ENCODE results near the gene NRDE2. TPM values are rescaled to one million over a fixed set of nuclear protein-coding genes. Genes with fewer than 3 reads are reported as not detected.

NRDE2 gene
- total RNA-seq (6.8 and 13.1 TPM in 2 replicates), polyA plus RNA-seq (7.9 and 8.7 TPM in 2 replicates)

GRCh38 chr14:90331497-90332270 is at the start of gene NRDE2:
TSS of gene NRDE2 (minus strand) at chr14:90331941. CDS start at chr14:90331904, 37 bp downstream.
- Histone ChIP-seq H3K4me3 (peak within 1 kb of the TSS; percentile 44), H3K27ac (peak within 1 kb of the TSS; percentile 55), H3K4me1 (ENCODE audit: low read depth) (no peaks in the 10 kb centered on the region), H3K36me3 (no peaks in the 10 kb centered on the region), H3K9me3 (ENCODE audit: low read depth) (no peaks in the 10 kb centered on the region), H3K27me3 (peaks cover 26% of the 10 kb centered on the region)
- no peak for TF ChIP-seq CTCF (IDR thresholded peaks at IDR 0.05; ENCODE audit: low read depth, low read length)
- peak; percentile 99 for DNase-seq (ENCODE audit: low read depth in 1 of 2, low spot score in 1 of 2)

DNA sequence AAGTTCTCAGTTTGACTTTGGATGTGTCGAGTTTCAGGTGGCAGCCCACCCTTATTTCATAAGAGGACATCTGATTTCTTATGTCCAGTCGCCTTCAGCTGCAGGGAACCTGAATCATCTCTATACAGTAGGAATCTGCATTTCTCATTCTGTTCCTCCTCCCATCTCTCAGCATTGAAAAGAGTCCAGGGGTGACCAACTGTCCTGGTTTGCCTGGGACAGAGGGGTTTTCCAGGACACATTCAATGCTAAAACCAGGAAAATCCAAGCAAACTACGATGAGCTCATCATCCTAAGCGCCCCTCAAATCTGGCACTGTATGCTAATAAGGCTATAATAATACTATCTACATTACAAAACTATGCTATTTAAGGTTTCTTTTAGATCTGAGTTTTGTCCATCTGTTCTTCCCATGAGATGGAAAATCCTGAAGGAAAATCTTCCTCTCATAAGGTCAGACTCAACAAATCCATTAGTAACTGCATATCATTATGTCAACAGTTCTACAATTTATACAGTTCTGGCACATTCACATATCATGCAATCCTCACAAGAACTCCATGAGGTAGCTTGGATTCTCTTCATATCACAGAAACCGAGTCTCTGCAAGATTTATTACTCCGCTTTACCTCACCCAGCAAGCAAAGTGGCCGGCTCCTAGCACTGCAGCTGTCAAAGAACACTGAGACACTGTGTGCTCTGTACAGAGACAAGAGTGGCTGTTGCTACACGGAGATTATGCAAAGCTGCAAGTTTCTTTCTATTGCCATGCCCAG is 49.5 kb upstream of the NRDE2 start:
- Histone ChIP-seq H3K36me3 (no peaks in the 10 kb centered on the region), H3K4me1 (ENCODE audit: low read depth) (peaks cover 20% of the 10 kb centered on the region), H3K27ac (no peak overlapping the region), H3K4me3 (no peak overlapping the region), H3K27me3 (no peaks in the 10 kb centered on the region), H3K9me3 (ENCODE audit: low read depth) (no peaks in the 10 kb centered on the region)
- no peak for TF ChIP-seq CTCF (IDR thresholded peaks at IDR 0.05; ENCODE audit: low read depth, low read length)
- peak; percentile 41 to 51 for DNase-seq (ENCODE audit: low read depth in 1 of 2, low spot score in 1 of 2)

DNA sequence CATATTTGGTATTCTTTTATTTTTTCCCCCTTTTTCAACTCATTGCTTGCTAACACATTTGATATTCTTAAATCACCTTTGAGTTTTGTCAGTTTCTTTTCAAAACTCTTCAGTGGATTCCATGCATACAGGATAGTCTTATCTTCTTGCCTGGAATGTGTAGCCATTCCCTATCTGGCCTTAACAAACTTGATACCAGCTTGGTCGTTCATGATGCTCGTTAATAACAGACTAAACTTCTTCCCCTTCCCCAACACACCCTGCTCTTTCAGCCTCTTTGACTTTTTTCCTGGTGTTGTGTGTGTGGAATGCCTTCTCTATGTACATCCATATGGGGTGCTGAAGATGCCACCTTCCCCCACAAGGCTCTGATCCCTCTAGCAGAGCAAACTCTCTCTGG is 47.4 kb upstream of the NRDE2 start:
- H3K9me3 ChIP-seq (ENCODE audit: low read depth) = no peaks in the 10 kb centered on the region
- DNase-seq (ENCODE audit: low read depth in 1 of 2, low spot score in 1 of 2) = no peak
- H3K4me3 ChIP-seq = no peak overlapping the region
- H3K36me3 ChIP-seq = no peaks in the 10 kb centered on the region
- H3K27ac ChIP-seq = no peak overlapping the region
- TF ChIP-seq CTCF (IDR thresholded peaks at IDR 0.05; ENCODE audit: low read depth, low read length) = no peak
- peaks cover 15% of the 10 kb centered on the region for H3K4me1 ChIP-seq (ENCODE audit: low read depth)
- H3K27me3 ChIP-seq = no peaks in the 10 kb centered on the region

GRCh38 chr14:90378249-90378648 is 46.5 kb upstream of the NRDE2 start:
- no peak for DNase-seq (ENCODE audit: low read depth in 1 of 2, low spot score in 1 of 2)
- Histone ChIP-seq H3K4me3 (no peak overlapping the region), H3K9me3 (ENCODE audit: low read depth) (no peaks in the 10 kb centered on the region), H3K27ac (no peak overlapping the region), H3K27me3 (no peaks in the 10 kb centered on the region), H3K36me3 (no peaks in the 10 kb centered on the region), H3K4me1 (ENCODE audit: low read depth) (peaks cover 12% of the 10 kb centered on the region)
- no peak for TF ChIP-seq CTCF (IDR thresholded peaks at IDR 0.05; ENCODE audit: low read depth, low read length)

- Histone ChIP-seq H3K36me3 (no peaks in the 10 kb centered on the region), H3K9me3 (ENCODE audit: low read depth) (no peaks in the 10 kb centered on the region), H3K27me3 (no peaks in the 10 kb centered on the region), H3K4me3 (no peak overlapping the region), H3K27ac (no peak overlapping the region), H3K4me1 (ENCODE audit: low read depth) (peaks cover under 1% of the 10 kb centered on the region)
- no peak for TF ChIP-seq CTCF (IDR thresholded peaks at IDR 0.05; ENCODE audit: low read depth, low read length)
- no peak for DNase-seq (ENCODE audit: low read depth in 1 of 2, low spot score in 1 of 2)
Measured at GRCh38 chr14:90375934-90376333, 44.2 kb upstream of the NRDE2 start.
